ENCODE data around the gene TNNI3K.

Gene TNNI3K

DNA sequence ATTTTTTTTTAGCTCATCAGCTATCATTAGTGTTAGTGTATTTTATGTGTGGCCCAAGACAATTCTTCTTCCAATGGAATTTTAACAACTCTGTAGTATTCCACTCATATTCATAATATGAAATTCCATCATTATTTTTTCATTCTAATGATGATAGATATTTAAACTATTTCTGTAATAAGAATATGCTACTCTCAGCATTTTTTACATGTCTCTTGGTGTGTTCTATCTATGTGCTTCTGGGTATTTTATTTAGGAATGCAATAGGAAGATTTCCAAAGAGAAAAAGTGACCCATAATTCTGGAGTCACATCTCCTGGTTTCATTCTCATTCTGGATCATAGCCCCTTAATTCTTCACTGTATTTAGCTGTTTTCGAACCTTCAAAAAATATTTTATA, 167.7 kb downstream of the TNNI3K start:
- TF ChIP-seq, protein P1, sequence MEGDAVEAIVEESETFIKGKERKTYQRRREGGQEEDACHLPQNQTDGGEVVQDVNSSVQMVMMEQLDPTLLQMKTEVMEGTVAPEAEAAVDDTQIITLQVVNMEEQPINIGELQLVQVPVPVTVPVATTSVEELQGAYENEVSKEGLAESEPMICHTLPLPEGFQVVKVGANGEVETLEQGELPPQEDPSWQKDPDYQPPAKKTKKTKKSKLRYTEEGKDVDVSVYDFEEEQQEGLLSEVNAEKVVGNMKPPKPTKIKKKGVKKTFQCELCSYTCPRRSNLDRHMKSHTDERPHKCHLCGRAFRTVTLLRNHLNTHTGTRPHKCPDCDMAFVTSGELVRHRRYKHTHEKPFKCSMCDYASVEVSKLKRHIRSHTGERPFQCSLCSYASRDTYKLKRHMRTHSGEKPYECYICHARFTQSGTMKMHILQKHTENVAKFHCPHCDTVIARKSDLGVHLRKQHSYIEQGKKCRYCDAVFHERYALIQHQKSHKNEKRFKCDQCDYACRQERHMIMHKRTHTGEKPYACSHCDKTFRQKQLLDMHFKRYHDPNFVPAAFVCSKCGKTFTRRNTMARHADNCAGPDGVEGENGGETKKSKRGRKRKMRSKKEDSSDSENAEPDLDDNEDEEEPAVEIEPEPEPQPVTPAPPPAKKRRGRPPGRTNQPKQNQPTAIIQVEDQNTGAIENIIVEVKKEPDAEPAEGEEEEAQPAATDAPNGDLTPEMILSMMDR (IDR thresholded peaks at IDR 0.05; ENCODE audit: low read depth, low read length) = no peak
- DNase-seq (ENCODE audit: extremely low read depth, low read depth) = no peak

DNA sequence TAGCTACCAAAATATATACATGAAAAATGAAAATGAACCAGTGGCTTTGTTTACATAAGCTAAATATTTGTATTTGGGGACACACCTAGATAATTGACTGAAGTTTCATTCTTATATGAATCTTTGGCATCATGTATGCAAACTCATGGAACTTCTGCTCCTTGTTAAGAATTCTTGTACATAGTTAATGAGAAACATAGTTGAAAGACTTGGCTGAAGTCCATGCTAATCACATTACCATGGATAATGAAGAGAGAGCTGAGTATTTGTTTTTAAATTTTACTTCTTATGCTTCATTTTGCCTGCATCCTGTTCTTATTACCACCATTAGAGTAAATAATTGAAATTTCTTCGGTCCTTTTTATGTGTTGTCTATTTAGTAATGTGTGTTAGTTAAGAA, 168.4 kb downstream of the TNNI3K start:
- TF ChIP-seq, protein P1 (IDR thresholded peaks at IDR 0.05; ENCODE audit: low read depth, low read length) = no peak
- no peak for DNase-seq (ENCODE audit: extremely low read depth, low read depth)

DNA sequence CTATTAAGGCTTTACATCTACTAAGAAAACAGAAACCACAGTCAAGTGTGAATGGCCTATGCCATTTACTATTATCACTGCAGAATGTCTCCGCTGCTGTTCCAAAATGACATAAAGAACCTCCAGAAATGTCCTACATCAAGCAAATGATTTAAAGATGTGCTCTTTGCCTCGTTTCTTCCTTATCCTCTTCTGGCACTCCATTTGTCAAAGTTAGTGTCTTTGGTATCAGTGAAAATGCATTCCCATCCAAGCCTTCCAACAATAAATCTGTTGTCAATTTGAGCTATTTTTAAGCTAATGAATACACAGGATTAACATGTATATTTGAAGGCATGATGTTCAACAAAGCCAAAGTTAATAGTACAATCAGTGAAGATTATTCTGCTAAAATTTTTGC, 171.6 kb downstream of the TNNI3K start:
- TF ChIP-seq, protein P1 (IDR thresholded peaks at IDR 0.05; ENCODE audit: low read depth, low read length) = no peak
- no peak for DNase-seq (ENCODE audit: extremely low read depth, low read depth)

DNA sequence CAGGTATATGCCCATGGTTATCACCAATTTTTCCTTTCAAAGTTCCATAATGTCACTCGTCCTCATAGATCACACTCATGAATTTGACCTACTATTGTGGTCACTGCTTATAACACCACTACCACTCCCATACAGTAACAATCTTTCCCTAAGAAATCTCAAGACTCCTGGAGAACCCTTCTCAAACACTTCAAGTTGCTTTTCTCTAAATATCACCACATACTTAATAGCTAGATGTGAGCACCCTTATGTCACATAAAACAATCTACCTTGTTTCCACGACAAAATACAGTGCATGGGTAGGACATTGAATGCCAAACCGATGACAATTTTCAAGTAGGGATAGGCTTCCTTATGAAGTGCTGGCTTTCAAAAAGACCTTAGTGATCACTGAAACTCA, 172.7 kb downstream of the TNNI3K start:
- no peak for DNase-seq (ENCODE audit: extremely low read depth, low read depth)
- TF ChIP-seq, protein P1 (IDR thresholded peaks at IDR 0.05; ENCODE audit: low read depth, low read length) = no peak

DNA sequence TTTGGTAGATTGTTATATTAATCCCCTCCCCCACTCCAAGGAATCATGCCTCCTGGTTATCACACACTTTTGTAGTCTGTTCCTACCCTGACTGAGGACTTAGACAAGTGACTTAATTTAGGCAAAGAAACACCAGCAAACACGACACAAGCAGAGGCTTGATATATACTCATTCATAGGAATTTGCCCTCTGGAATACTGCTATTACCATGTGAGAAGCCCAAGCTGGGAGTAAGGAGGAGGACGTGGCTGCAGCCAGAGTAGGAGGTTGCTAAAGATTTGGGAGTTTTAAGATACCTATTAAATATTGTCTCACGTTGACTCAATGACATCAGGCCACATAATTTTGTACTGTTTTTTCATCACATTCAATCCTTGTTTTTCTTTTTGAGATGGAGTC, 177.1 kb downstream of the TNNI3K start:
- TF ChIP-seq, protein P1 (IDR thresholded peaks at IDR 0.05; ENCODE audit: low read depth, low read length) = no peak
- DNase-seq (ENCODE audit: extremely low read depth, low read depth) = no peak

DNA sequence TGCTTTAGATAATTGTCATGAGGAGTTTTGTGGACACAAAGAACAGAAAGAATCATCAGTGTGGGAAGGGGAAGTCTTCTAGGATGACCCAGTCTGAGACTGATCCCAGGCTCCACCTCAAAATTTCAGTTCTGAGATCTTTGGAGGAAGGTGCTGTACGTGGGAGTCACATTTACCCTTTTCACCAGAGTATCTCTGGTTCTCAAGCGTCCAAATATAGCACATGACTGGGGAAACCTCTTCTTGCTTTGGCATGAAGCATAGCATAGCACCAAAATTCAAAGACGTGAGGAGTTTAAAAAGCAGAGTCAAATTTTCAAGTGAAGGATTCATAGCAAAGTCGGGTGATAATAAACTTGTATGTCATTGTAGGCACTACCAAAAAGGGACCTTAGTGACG, 180.7 kb downstream of the TNNI3K start:
- TF ChIP-seq, protein P1 (IDR thresholded peaks at IDR 0.05; ENCODE audit: low read depth, low read length) = no peak
- DNase-seq (ENCODE audit: extremely low read depth, low read depth) = no peak

DNA sequence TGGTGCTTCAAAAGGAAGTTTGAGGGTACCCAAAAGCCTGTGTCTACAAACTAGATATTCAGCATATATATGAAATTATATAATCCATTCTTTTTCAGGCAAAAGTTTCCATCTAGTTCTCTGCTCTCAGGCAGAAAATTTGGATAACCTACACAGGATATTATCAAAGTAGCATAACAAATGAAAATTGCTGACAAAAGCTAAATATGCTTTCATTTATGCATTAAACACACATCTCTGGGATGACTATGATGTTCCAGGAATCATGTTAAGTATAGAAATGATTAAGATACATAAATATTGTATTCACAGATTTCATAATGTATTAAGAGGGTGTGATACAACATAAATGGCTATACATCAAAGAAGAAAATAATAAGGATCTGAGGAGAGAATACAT, 184.4 kb downstream of the TNNI3K start:
- TF ChIP-seq, protein P1 (IDR thresholded peaks at IDR 0.05; ENCODE audit: low read depth, low read length) = no peak
- no peak for DNase-seq (ENCODE audit: extremely low read depth, low read depth)

Data from AG09319 (cell line).